ENCODE measurements around the gene EIF2B5.

- TF ChIP-seq EP300 (IDR thresholded peaks at IDR 0.05): no peak
- TF ChIP-seq CTCF (IDR thresholded peaks at IDR 0.05): no peak
Observed at GRCh38 chr3:184175506-184175905, 40.3 kb downstream of the EIF2B5 start.
